ENCODE data around the gene PEX26. TPM values are rescaled to one million over a fixed set of nuclear protein-coding genes. Genes with fewer than 3 reads are reported as not detected.

The PEX26 gene
- total RNA-seq, 1 donor from 2014 or later, result 35.2 TPM

DNA sequence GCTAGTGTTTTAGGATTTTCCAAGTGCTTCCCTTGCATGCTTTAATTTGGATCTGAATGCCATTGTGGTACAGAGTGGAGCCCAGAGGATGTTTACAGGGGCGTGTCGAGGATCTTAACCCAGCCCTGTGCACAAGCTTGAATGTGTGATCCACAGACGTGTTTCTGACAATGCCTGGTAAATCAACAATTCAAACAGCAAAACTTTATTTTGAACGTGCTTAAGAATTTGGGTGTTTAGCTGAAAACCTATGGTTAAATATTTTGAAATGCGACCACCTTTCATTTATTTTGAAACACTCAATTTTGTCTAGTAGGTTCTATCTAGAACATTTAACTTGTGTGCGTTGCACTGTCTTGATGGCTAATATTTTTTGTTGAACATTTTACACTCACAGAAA is 34.6 kb downstream of the PEX26 start:
- TF ChIP-seq, protein P1, sequence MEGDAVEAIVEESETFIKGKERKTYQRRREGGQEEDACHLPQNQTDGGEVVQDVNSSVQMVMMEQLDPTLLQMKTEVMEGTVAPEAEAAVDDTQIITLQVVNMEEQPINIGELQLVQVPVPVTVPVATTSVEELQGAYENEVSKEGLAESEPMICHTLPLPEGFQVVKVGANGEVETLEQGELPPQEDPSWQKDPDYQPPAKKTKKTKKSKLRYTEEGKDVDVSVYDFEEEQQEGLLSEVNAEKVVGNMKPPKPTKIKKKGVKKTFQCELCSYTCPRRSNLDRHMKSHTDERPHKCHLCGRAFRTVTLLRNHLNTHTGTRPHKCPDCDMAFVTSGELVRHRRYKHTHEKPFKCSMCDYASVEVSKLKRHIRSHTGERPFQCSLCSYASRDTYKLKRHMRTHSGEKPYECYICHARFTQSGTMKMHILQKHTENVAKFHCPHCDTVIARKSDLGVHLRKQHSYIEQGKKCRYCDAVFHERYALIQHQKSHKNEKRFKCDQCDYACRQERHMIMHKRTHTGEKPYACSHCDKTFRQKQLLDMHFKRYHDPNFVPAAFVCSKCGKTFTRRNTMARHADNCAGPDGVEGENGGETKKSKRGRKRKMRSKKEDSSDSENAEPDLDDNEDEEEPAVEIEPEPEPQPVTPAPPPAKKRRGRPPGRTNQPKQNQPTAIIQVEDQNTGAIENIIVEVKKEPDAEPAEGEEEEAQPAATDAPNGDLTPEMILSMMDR (IDR thresholded peaks at IDR 0.05), result no peak
- CTCF ChIA-PET, result no interaction called here
- intact Hi-C loops (cut with micrococcal nuclease), result no loop called here
- peaks cover 18% of the 10 kb centered on the region for H3K27me3 Mint-ChIP-seq
- no peak for ATAC-seq (ENCODE audit: low read depth)
- peaks cover 30% of the 10 kb centered on the region for H3K4me1 Mint-ChIP-seq
- H3K36me3 Mint-ChIP-seq (ENCODE audit: low read depth), result no peaks in the 10 kb centered on the region
- no peak overlapping the region for H3K27ac Mint-ChIP-seq
- no peak overlapping the region for H3K4me3 Mint-ChIP-seq
- DNase-seq, result no peak
- POLR2A ChIA-PET, result no interaction called here
- no peaks in the 10 kb centered on the region for H3K9me3 Mint-ChIP-seq

DNA sequence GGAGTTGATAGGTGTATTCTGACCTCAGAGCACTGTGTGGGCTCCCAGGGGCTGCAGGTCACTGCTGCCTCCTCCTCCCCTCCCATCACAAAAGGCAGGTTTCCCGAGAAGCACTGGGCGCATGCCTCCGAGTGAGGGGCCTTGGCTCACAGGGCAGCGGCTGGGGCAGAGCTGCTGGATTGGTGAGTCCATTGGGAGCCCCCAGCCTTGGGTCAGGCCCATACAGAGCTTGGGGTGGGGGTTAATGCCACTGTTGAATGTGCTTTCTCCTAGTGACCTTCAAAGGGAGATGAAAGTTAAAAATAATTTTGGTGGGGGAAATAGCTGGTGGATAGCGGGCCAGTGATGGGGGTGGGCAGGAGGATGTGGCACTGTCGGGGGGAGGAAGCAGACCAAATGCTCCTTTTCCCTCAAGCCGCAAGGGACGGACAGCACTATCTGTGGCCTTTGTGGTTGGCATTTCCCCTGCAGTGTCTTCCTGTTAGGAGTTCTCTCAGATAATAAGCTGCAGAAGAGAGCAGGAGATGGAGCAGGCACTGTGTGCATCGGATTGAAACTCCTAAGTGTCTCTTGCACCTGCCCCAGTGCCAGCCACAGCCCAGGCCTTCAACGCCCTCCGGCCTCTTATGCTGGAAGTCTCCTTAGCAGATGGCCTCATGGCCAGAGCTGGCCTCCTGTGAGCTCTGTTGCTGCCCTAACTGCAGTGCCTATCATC is 36.0 kb downstream of the PEX26 start:
- Mint-ChIP-seq H3K4me3 (no peak overlapping the region), H3K9me3 (no peaks in the 10 kb centered on the region), H3K36me3 (ENCODE audit: low read depth) (no peaks in the 10 kb centered on the region), H3K27ac (no peak overlapping the region), H3K4me1 (peaks cover 30% of the 10 kb centered on the region), H3K27me3 (peaks cover 18% of the 10 kb centered on the region)
- DNase-seq (no peak), ATAC-seq (ENCODE audit: low read depth) (no peak)
- CTCF ChIA-PET, result no interaction called here
- TF ChIP-seq, protein P1 (IDR thresholded peaks at IDR 0.05), result no peak
- intact Hi-C loops (cut with micrococcal nuclease), result no loop called here
- POLR2A ChIA-PET, result no interaction called here

DNA sequence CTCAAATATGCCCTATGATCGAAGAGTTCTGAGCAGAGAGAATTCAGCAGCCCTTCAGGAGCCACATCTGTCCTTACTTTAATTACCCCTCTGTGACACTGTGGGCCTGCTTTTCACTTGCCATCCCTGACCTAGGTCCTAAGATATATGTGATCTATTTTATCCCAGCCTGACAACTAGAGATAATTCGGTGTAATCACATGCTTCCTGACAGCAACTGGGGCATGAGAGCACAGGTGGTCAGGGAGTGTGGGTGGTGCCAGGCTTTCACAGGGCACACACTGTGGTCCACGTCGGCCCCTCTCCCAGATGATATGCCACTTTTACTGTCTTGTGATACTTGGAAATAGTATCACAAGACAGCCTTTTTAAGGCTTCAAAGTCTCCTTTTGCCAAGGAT is 36.7 kb downstream of the PEX26 start:
- intact Hi-C loops (cut with micrococcal nuclease), result no loop called here
- DNase-seq (no peak), ATAC-seq (ENCODE audit: low read depth) (no peak)
- ChIA-PET CTCF (no interaction called here), POLR2A (no interaction called here)
- Mint-ChIP-seq H3K4me3 (no peak overlapping the region), H3K27ac (no peak overlapping the region), H3K4me1 (peaks cover 31% of the 10 kb centered on the region), H3K9me3 (no peaks in the 10 kb centered on the region), H3K27me3 (peaks cover 17% of the 10 kb centered on the region), H3K36me3 (ENCODE audit: low read depth) (no peaks in the 10 kb centered on the region)
- TF ChIP-seq, protein P1 (IDR thresholded peaks at IDR 0.05), result no peak

DNA sequence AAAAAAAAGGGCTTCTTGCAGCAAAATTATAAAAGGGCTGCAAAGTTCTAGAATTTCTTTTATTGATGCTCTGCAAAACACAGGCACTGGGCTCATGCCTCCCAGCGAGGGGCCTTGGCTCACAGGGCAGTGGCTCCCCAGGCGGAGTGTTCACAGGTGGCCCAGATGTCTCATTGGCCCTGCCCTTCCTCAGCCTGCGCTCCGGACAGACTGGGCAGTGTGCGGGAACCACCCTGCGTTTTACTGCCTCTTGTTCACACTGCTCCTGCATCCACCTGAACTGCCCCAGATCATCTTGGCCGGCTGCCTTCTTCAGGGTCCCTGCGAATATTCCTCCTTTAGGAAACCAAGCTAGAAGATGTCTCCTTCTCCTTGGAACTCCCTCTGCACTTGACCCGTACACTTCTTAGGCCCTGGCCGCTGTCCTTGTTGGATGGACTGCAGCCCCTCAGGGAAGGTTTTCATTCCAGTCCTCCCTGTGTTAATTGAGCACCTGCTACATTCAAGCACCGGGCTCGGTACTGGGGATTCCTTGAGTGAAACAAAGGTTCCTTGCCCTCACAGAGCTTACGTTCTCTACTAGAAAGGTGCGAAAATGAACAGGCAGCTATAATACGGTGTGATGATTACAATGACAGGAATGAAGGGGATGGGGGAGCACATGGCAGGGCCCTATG is 37.3 kb downstream of the PEX26 start:
- TF ChIP-seq, protein P1 (IDR thresholded peaks at IDR 0.05), result no peak
- no peaks in the 10 kb centered on the region for H3K36me3 Mint-ChIP-seq (ENCODE audit: low read depth)
- no peaks in the 10 kb centered on the region for H3K9me3 Mint-ChIP-seq
- ChIA-PET CTCF (no interaction called here), POLR2A (no interaction called here)
- intact Hi-C loops (cut with micrococcal nuclease), result no loop called here
- H3K27ac Mint-ChIP-seq, result no peak overlapping the region
- peaks cover 27% of the 10 kb centered on the region for H3K4me1 Mint-ChIP-seq
- no peak for DNase-seq
- ATAC-seq (ENCODE audit: low read depth), result no peak
- H3K27me3 Mint-ChIP-seq, result peaks cover 11% of the 10 kb centered on the region
- no peak overlapping the region for H3K4me3 Mint-ChIP-seq

DNA sequence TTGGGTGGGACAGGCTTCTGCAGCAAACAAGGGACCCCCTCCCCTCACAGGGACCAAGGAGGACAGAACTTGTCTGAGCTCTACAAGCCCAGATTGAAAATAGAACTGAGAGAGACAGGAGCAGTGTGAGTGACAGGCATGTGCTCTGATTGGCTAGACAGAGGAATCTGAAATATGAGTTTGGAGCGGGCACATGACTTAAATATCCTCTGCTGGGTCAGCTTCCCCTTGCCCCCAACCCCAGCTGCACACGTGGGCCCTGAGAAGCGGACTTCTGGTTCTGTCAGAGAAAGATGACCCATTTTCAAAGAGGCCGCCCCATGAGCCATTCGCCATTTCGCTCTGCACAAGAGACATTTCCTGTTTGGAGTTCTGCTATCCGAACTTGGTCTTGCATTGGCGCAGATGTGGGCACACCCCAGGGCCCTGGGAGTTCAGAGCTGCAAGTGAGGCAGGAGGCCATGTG is 38.1 kb downstream of the PEX26 start:
- intact Hi-C loops (cut with micrococcal nuclease), result no loop called here
- ATAC-seq (ENCODE audit: low read depth) (no peak), DNase-seq (no peak)
- H3K4me3 Mint-ChIP-seq, result no peak overlapping the region
- H3K9me3 Mint-ChIP-seq, result no peaks in the 10 kb centered on the region
- peaks cover 22% of the 10 kb centered on the region for H3K4me1 Mint-ChIP-seq
- peaks cover 8% of the 10 kb centered on the region for H3K27me3 Mint-ChIP-seq
- no peak overlapping the region for H3K27ac Mint-ChIP-seq
- H3K36me3 Mint-ChIP-seq (ENCODE audit: low read depth), result no peaks in the 10 kb centered on the region
- POLR2A ChIA-PET, result no interaction called here
- TF ChIP-seq, protein P1 (IDR thresholded peaks at IDR 0.05), result no peak
- CTCF ChIA-PET, result no interaction called here

All from activated B cell treated with CpG ODN at 0.5 μM for 24 hours (primary cell).